Testis (tissue), 3 donors: ENCODE measurements around the gene ATP1A3. TPM values are rescaled to one million over a fixed set of nuclear protein-coding genes. Genes with fewer than 3 reads are reported as not detected.
"Not testable (repeated sequence)": the region's sequence is repeated elsewhere in the genome, so short reads cannot be mapped to it uniquely, and the experiment has no call there.

Source experiments
- DNase-seq: peaks from one replicate; pipeline ENCODE4 v3.0.0-alpha.2; 2019
- H3K27ac ChIP-seq, 2 donors: fragments of 200-600 bp; sonication (generic); one replicate each; pipeline ENCODE4 v1.5.1; 2019
- H3K27me3 ChIP-seq: fragments of 200-600 bp; sonication (generic); one replicate; pipeline ENCODE4 v1.5.1; 2019
- H3K36me3 ChIP-seq: fragments of 200-600 bp; sonication (generic); one replicate; pipeline ENCODE4 v1.5.1; 2017; ENCODE audit warnings: low read depth; ENCODE audit errors: missing control alignments
- H3K4me1 ChIP-seq: fragments of 200-600 bp; sonication (generic); one replicate; pipeline ENCODE4 v1.5.1; 2019
- H3K4me3 ChIP-seq, 2 donors: fragments of 200-600 bp; sonication (generic); one replicate each; pipeline ENCODE4 v1.5.1; 2017 to 2019
- H3K9me3 ChIP-seq: fragments of 200-600 bp; sonication (generic); one replicate; pipeline ENCODE4 v1.5.1; 2017
- CTCF ChIP-seq, 3 experiments: fragments of 450-650 bp in 2 of 3; fragments of 200-600 bp in 1 of 3; sonication (generic) in 1 of 3; IDR thresholded peaks; one replicate each; pipeline ENCODE4 v1.5.1; 2016 to 2019; ENCODE audit warnings: antibody characterized with exemption in 3 of 3, mild to moderate bottlenecking in 2 of 3, moderate library complexity in 1 of 3
- POLR2A ChIP-seq: fragments of 450-650 bp; IDR thresholded peaks from one replicate; pipeline ENCODE4 v1.6.1; 2017; ENCODE audit warnings: antibody characterized with exemption, mild to moderate bottlenecking, moderate library complexity
- WGBS, 2 donors: methylation state at CpG; one replicate each; pipeline ENCODE4 v1.1.5; 2018; 5-methylcytosine and 5-hydroxymethylcytosine counted together
- intact Hi-C: fragments of 100-400 bp; cut with DNase I; formaldehyde crosslinking; loops from one replicate; pipeline ENCODE4 v1.15.1; 2023; ENCODE audit warnings: low total_unique reads
- polyA plus RNA-seq: library from polyadenylated mRNA; stranded (reverse); fragments of 350-450 nt; fragmentation: Illumina TruSeq; extraction: RNeasy Lipid Tissue Mini Kit (QIAGEN cat#74804); gene quantifications from one replicate; pipeline ENCODE4 v1.2.3, GENCODE V29; 2014; ENCODE audit warnings: low read depth, low replicate concordance; ENCODE audit not compliant: insufficient read depth
- total RNA-seq, 2 donors: library from RNA; depleted of rRNA; stranded (reverse); fragments of >200 nt; gene quantifications; one replicate each; pipeline ENCODE4 v1.2.3, GENCODE V29; 2016

Gene ATP1A3
- total and polyA plus RNA-seq, 3 donors from 2014 or later, result 30.3 to 87.3 (median 60.8) TPM

GRCh38 chr19:41997121-41997850 lies 3.3 kb upstream of the ATP1A3 start:
- H3K9me3 ChIP-seq, result no peaks in the 10 kb centered on the region
- DNase-seq, result peak; percentile 60
- no peak for TF ChIP-seq POLR2A
- no peak overlapping the region for H3K27ac ChIP-seq
- 1% methylated on average over 30 to 34 of the region's 35 CpGs for WGBS, 2 donors
- H3K36me3 ChIP-seq, result no peaks in the 10 kb centered on the region
- no peak overlapping the region for H3K4me3 ChIP-seq
- no peaks in the 10 kb centered on the region for H3K27me3 ChIP-seq
- intact Hi-C loops, result no loop called here
- H3K4me1 ChIP-seq, result peaks cover 4% of the 10 kb centered on the region

GRCh38 chr19:41995959-41996797 lies 2.1 kb upstream of the ATP1A3 start:
- H3K9me3 ChIP-seq, result no peaks in the 10 kb centered on the region
- intact Hi-C loops, result no loop called here
- no peak overlapping the region for H3K27ac ChIP-seq
- no peaks in the 10 kb centered on the region for H3K36me3 ChIP-seq
- peak; percentile 28 for DNase-seq
- no peak overlapping the region for H3K4me3 ChIP-seq
- TF ChIP-seq POLR2A (no peak), CTCF (IDR thresholded peaks at IDR 0.05) (no peak)
- no peaks in the 10 kb centered on the region for H3K27me3 ChIP-seq
- H3K4me1 ChIP-seq, result peaks cover 5% of the 10 kb centered on the region
- 28 to 34% methylated on average over 11 to 12 of the region's 12 CpGs for WGBS, 2 donors

- intact Hi-C loops, result no loop called here
- Histone ChIP-seq H3K27me3 (no peaks in the 10 kb centered on the region), H3K27ac (no peak overlapping the region), H3K36me3 (no peaks in the 10 kb centered on the region), H3K4me1 (peaks cover 7% of the 10 kb centered on the region), H3K4me3 (no peak overlapping the region), H3K9me3 (no peaks in the 10 kb centered on the region)
- DNase-seq, result no peak
- TF ChIP-seq CTCF (IDR thresholded peaks at IDR 0.05), result no peak
- no peak for TF ChIP-seq POLR2A
- 75 to 78% methylated on average over 15 to 19 of the region's 19 CpGs for WGBS, 2 donors
These were observed 1.2 kb upstream of the ATP1A3 start for GRCh38 chr19:41994994-41995958.

GRCh38 chr19:41994521-41994971 lies 516 bp upstream of the ATP1A3 start:
- DNase-seq, result no peak
- Histone ChIP-seq H3K9me3 (no peaks in the 10 kb centered on the region), H3K27ac (no peak overlapping the region), H3K4me1 (peaks cover 7% of the 10 kb centered on the region), H3K4me3 (peak overlapping the region in 1 of 2 donors; percentile 59), H3K36me3 (no peaks in the 10 kb centered on the region), H3K27me3 (no peaks in the 10 kb centered on the region)
- 16 to 24% methylated on average over 6 to 13 of the region's 13 CpGs for WGBS, 2 donors
- TF ChIP-seq POLR2A (no peak), CTCF (IDR thresholded peaks at IDR 0.05) (no peak)
- intact Hi-C loops, result no loop called here

GRCh38 chr19:41991925-41992569 lies 2.0 kb downstream of the ATP1A3 start:
- WGBS, 2 donors, result 75 to 80% methylated on average over 11 of the region's 11 CpGs

More at GRCh38 chr19:41991925-41992569, 2.0 kb downstream of the ATP1A3 start:
- H3K27ac ChIP-seq, H3K36me3 ChIP-seq, H3K4me3 ChIP-seq, DNase-seq, H3K27me3 ChIP-seq, H3K9me3 ChIP-seq, intact Hi-C loops, H3K4me1 ChIP-seq: not testable (repeated sequence)
